ENCODE results near the gene MDFIC2.
"Not testable (repeated sequence)": the region's sequence is repeated elsewhere in the genome, so short reads cannot be mapped to it uniquely, and the experiment has no call there.

GRCh38 chr3:70336885-70337284, 24.4 kb upstream of the MDFIC2 start:
- TF ChIP-seq ZNF274 (IDR thresholded peaks at IDR 0.05; ENCODE audit: low read depth, low read length); YY1 (IDR thresholded peaks at IDR 0.05; ENCODE audit: insufficient read depth, insufficient read length): not testable (repeated sequence)
